Osteocyte (in vitro differentiated cells): ENCODE data around the gene MTMR10. TPM values are rescaled to one million over a fixed set of nuclear protein-coding genes. Genes with fewer than 3 reads are reported as not detected.

Experiments
- DNase-seq: peaks from one replicate; pipeline ENCODE4 v3.0.0; 2021; ENCODE audit warnings: mixed read lengths; ENCODE audit not compliant: unreplicated experiment; ENCODE audit errors: extremely low spot score
- H3K27ac Mint-ChIP-seq: one replicate; pipeline ENCODE4 v1.8.0; 2021; ENCODE audit warnings: mild to moderate bottlenecking, mixed read lengths; ENCODE audit not compliant: unreplicated experiment
- H3K27me3 Mint-ChIP-seq: one replicate; pipeline ENCODE4 v1.8.0; 2021; ENCODE audit warnings: mixed read lengths; ENCODE audit not compliant: unreplicated experiment
- H3K36me3 Mint-ChIP-seq: one replicate; pipeline ENCODE4 v1.8.0; 2021; ENCODE audit warnings: mixed read lengths; ENCODE audit not compliant: unreplicated experiment
- H3K4me1 Mint-ChIP-seq: one replicate; pipeline ENCODE4 v1.8.0; 2021; ENCODE audit warnings: mixed read lengths; ENCODE audit not compliant: unreplicated experiment
- H3K4me3 Mint-ChIP-seq: one replicate; pipeline ENCODE4 v1.8.0; 2021; ENCODE audit warnings: mild to moderate bottlenecking, moderate library complexity, mixed read lengths; ENCODE audit not compliant: unreplicated experiment
- H3K9me3 Mint-ChIP-seq: one replicate; pipeline ENCODE4 v1.8.0; 2021; ENCODE audit warnings: mixed read lengths; ENCODE audit not compliant: unreplicated experiment
- CTCF ChIP-seq: fragments of 200-600 bp; sonication (generic); IDR thresholded peaks from 2 replicates; pipeline ENCODE4 v1.5.0; 2021; ENCODE audit warnings: antibody characterized with exemption, mild to moderate bottlenecking, moderate library complexity
- total RNA-seq: library from RNA; stranded (reverse); gene quantifications from 2 replicates; pipeline ENCODE4 v1.2.1, GENCODE V29; 2021

The MTMR10 gene
- total RNA-seq, 1 donor from 2014 or later, result 23.3 TPM

- peaks cover 4% of the 10 kb centered on the region for H3K36me3 Mint-ChIP-seq
- H3K9me3 Mint-ChIP-seq, result peaks cover 17% of the 10 kb centered on the region
- H3K27ac Mint-ChIP-seq, result no peak overlapping the region
- no peak for TF ChIP-seq CTCF
- no peak for DNase-seq
- peaks cover 9% of the 10 kb centered on the region for H3K4me1 Mint-ChIP-seq
- no peaks in the 10 kb centered on the region for H3K27me3 Mint-ChIP-seq
- H3K4me3 Mint-ChIP-seq, result no peak overlapping the region
Measured at GRCh38 chr15:31014608-31014925, 23.1 kb upstream of the MTMR10 start.

- peaks cover 4% of the 10 kb centered on the region for H3K36me3 Mint-ChIP-seq
Measured at GRCh38 chr15:31013863-31014607, 22.6 kb upstream of the MTMR10 start.

GRCh38 chr15:31012455-31012854 lies 21.0 kb upstream of the MTMR10 start:
- Mint-ChIP-seq H3K27ac (no peak overlapping the region), H3K4me1 (peaks cover 10% of the 10 kb centered on the region), H3K9me3 (peaks cover 17% of the 10 kb centered on the region), H3K36me3 (peaks cover 4% of the 10 kb centered on the region), H3K27me3 (no peaks in the 10 kb centered on the region), H3K4me3 (no peak overlapping the region)
- DNase-seq, result no peak
- TF ChIP-seq CTCF, result no peak

More at GRCh38 chr15:31013863-31014607, 22.6 kb upstream of the MTMR10 start:
- no peak for DNase-seq
- Mint-ChIP-seq H3K27me3 (no peaks in the 10 kb centered on the region), H3K27ac (no peak overlapping the region), H3K4me1 (peaks cover 9% of the 10 kb centered on the region), H3K4me3 (no peak overlapping the region), H3K9me3 (peaks cover 17% of the 10 kb centered on the region)
- TF ChIP-seq CTCF, result no peak

GRCh38 chr15:31010036-31010435 lies 18.6 kb upstream of the MTMR10 start:
- peaks cover 2% of the 10 kb centered on the region for H3K4me1 Mint-ChIP-seq
- H3K4me3 Mint-ChIP-seq, result no peak overlapping the region
- H3K27me3 Mint-ChIP-seq, result peaks cover 9% of the 10 kb centered on the region
- DNase-seq, result no peak
- H3K9me3 Mint-ChIP-seq, result peaks cover 17% of the 10 kb centered on the region
- TF ChIP-seq CTCF, result no peak
- no peak overlapping the region for H3K27ac Mint-ChIP-seq
- peaks cover 4% of the 10 kb centered on the region for H3K36me3 Mint-ChIP-seq

GRCh38 chr15:31005660-31006059 lies 14.2 kb upstream of the MTMR10 start:
- peaks cover 4% of the 10 kb centered on the region for H3K4me1 Mint-ChIP-seq
- peaks cover 1% of the 10 kb centered on the region for H3K36me3 Mint-ChIP-seq
- peaks cover 23% of the 10 kb centered on the region for H3K27me3 Mint-ChIP-seq
- H3K27ac Mint-ChIP-seq, result no peak overlapping the region
- H3K4me3 Mint-ChIP-seq, result no peak overlapping the region
- TF ChIP-seq CTCF, result no peak
- DNase-seq, result no peak
- no peaks in the 10 kb centered on the region for H3K9me3 Mint-ChIP-seq
